ENCODE measurements around the gene DYNLRB1. TPM values are rescaled to one million over a fixed set of nuclear protein-coding genes. Genes with fewer than 3 reads are reported as not detected.
"Not testable (repeated sequence)": the region's sequence is repeated elsewhere in the genome, so short reads cannot be mapped to it uniquely, and the experiment has no call there.

DYNLRB1 gene
- total and polyA plus RNA-seq, 8 donors: 17.3 to 224 (median 143) TPM

GRCh38 chr20:34495307-34495706 lies 20.9 kb upstream of the DYNLRB1 start:
- Histone ChIP-seq H3K36me3 (peaks cover 11 to 91% (median 79%) of the 10 kb centered on the region in 4 donors), H3K27ac (no peak overlapping the region), H3K27me3 (no peaks in the 10 kb centered on the region), H3K4me3 (no peak overlapping the region), H3K4me1 (no peaks in the 10 kb centered on the region), H3K9me3 (peaks cover 0 to 7% (median 0%) of the 10 kb centered on the region in 4 donors)
- intact Hi-C loops (cut with DNase I; ENCODE audit: low total_unique reads): no loop called here
- no peak for TF ChIP-seq EP300 (IDR thresholded peaks at IDR 0.05)
- TF ChIP-seq POLR2AphosphoS5 (IDR thresholded peaks at IDR 0.05): no peak
- no peak for TF ChIP-seq CTCF (IDR thresholded peaks at IDR 0.05)
- no peak for TF ChIP-seq POLR2A (IDR thresholded peaks at IDR 0.05)
- no peak for DNase-seq
- 90 to 94% (median 93%) methylated on average over 7 of the region's 7 CpGs for WGBS, 5 donors

- WGBS, 5 donors: 84 to 100% (median 100%) methylated on average over 1 of the region's 1 CpG
- TF ChIP-seq POLR2AphosphoS5 (IDR thresholded peaks at IDR 0.05) (no peak), EP300 (IDR thresholded peaks at IDR 0.05) (no peak), POLR2A (IDR thresholded peaks at IDR 0.05) (no peak), CTCF (IDR thresholded peaks at IDR 0.05) (no peak)
- Histone ChIP-seq H3K27me3 (no peaks in the 10 kb centered on the region), H3K4me1 (no peaks in the 10 kb centered on the region), H3K36me3 (peaks cover 8 to 91% (median 79%) of the 10 kb centered on the region in 4 donors), H3K4me3 (no peak overlapping the region), H3K27ac (no peak overlapping the region), H3K9me3 (peaks cover 0 to 12% (median 0%) of the 10 kb centered on the region in 4 donors)
- no peak for DNase-seq
- intact Hi-C loops (cut with DNase I; ENCODE audit: low total_unique reads): no loop called here
Observed at GRCh38 chr20:34495916-34496315, 20.3 kb upstream of the DYNLRB1 start.

- DNase-seq; intact Hi-C loops (cut with DNase I; ENCODE audit: low total_unique reads): not testable (repeated sequence)
- WGBS, 5 donors: 96 to 100% (median 98%) methylated on average over 5 to 6 of the region's 6 CpGs
Observed at GRCh38 chr20:34497596-34497995, 18.6 kb upstream of the DYNLRB1 start.

GRCh38 chr20:34500823-34501222 lies 15.4 kb upstream of the DYNLRB1 start:
- Histone ChIP-seq H3K27ac (no peak overlapping the region), H3K4me1 (no peaks in the 10 kb centered on the region), H3K36me3 (peaks cover 19 to 81% (median 66%) of the 10 kb centered on the region in 4 donors), H3K9me3 (peaks cover 0 to 15% (median 0%) of the 10 kb centered on the region in 4 donors), H3K4me3 (no peak overlapping the region), H3K27me3 (no peaks in the 10 kb centered on the region)
- intact Hi-C loops (cut with DNase I; ENCODE audit: low total_unique reads): no loop called here
- no peak for DNase-seq
- TF ChIP-seq POLR2A (IDR thresholded peaks at IDR 0.05): no peak
- no peak for TF ChIP-seq CTCF (IDR thresholded peaks at IDR 0.05)
- no peak for TF ChIP-seq POLR2AphosphoS5 (IDR thresholded peaks at IDR 0.05)
- TF ChIP-seq EP300 (IDR thresholded peaks at IDR 0.05): no peak
- WGBS, 5 donors: 91 to 100% (median 95%) methylated on average over 1 of the region's 1 CpG

More at GRCh38 chr20:34497596-34497995, 18.6 kb upstream of the DYNLRB1 start:
- not testable (repeated sequence) for H3K27me3 ChIP-seq, H3K4me3 ChIP-seq, H3K27ac ChIP-seq, H3K4me1 ChIP-seq
- H3K9me3 ChIP-seq: peaks cover 0 to 15% (median 0%) of the 10 kb centered on the region in 4 donors
- H3K36me3 ChIP-seq: peaks cover 10 to 93% (median 73%) of the 10 kb centered on the region in 4 donors

GRCh38 chr20:34506480-34506879 lies 9.7 kb upstream of the DYNLRB1 start:
- 81 to 96% (median 93%) methylated on average over 3 of the region's 3 CpGs for WGBS, 5 donors
- no peak for DNase-seq
- TF ChIP-seq POLR2A (IDR thresholded peaks at IDR 0.05) (no peak), EP300 (IDR thresholded peaks at IDR 0.05) (no peak), POLR2AphosphoS5 (IDR thresholded peaks at IDR 0.05) (no peak), CTCF (IDR thresholded peaks at IDR 0.05) (no peak)
- no peaks in the 10 kb centered on the region for H3K9me3 ChIP-seq
- intact Hi-C loops (cut with DNase I; ENCODE audit: low total_unique reads): no loop called here
- H3K27ac ChIP-seq: no peak overlapping the region
- peaks cover 28 to 82% (median 65%) of the 10 kb centered on the region in 4 donors for H3K36me3 ChIP-seq
- H3K27me3 ChIP-seq: no peaks in the 10 kb centered on the region
- no peak overlapping the region for H3K4me3 ChIP-seq
- H3K4me1 ChIP-seq: no peaks in the 10 kb centered on the region
